Activated CD8-positive, alpha-beta memory T cell treated with anti-CD3 and anti-CD28 coated beads, Interleukin-2, amount 50 U/mL, for 24 hours (primary cell): Measurements from ENCODE around the gene SLC22A3.
"Not testable (repeated sequence)": the region's sequence is repeated elsewhere in the genome, so short reads cannot be mapped to it uniquely, and the experiment has no call there.

Experiments
- DNase-seq: peaks from one replicate; pipeline ENCODE4 v3.0.0-alpha.2; 2020; ENCODE audit errors: extremely low read depth

Gene SLC22A3

DNA sequence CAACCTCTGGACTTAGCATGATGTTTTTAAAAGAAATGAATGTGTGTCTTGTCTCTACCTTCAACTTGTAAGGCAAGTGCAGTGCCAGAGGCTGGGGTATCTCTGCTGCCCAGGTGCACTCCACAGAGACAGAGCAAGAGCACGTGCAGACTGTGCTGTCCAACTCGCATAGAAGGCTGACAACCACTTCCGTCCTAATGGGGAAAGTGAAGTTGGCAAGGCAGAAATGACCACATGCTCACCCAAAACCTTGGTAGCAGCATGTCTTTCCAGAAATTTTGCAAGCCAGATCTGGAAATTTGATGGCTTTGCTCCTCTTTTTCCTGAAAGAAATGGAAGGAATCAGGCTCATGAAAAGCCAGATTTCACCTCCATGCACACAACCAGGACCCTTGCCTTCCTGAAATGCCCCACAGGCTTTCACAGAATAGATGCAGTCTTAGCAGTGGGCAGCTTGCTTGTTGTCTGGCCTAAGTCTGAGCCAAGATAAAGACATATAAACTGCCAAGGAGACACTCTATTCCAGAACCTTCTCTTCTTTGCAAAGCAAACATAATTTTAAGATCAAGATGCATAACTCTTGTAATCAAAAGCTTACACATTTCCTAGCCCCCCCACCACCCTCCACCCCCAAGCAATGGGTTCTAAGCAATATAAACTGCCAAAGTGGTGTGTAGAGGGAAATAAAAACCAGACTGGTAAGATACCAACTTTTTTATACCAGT is 26.8 kb downstream of the SLC22A3 start:
- no peak for DNase-seq

DNA sequence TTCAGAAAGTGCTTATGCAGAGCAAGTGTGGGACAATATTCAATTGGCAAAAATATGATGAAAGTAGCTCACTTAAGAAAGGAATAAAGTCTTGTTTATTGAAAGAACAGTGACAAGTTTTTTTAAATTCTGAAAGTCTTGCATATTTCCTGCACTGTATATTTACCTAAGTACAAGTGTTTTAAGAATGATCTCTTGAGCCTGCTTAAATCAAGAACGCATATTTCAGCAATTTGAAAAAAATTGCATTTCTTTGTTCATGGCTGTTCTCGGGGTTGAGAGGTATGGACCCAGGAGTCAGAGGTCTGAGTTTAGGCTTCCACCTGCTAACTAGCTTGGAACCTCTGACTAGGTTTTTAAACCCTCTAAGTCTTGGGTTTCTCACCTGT is 27.4 kb downstream of the SLC22A3 start:
- no peak for DNase-seq

DNA sequence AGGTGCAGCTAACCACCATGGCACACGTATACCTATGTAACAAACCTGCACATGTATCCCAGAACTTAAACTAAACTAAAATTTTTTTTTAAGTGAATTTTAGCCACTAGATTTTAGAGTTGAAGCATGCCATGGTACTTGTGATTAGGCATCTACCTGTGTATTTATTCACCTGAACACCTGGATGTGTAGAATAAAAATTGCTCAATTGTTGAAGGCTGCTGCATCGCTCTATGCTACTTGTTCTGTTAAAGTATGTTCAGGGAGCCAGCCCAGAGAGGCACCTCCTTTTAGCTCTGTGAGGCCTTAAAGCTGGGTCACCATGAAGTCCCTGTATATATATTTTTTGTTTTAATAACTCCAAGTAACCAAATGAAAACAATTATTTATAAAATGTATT is 28.3 kb downstream of the SLC22A3 start:
- DNase-seq: no peak

DNA sequence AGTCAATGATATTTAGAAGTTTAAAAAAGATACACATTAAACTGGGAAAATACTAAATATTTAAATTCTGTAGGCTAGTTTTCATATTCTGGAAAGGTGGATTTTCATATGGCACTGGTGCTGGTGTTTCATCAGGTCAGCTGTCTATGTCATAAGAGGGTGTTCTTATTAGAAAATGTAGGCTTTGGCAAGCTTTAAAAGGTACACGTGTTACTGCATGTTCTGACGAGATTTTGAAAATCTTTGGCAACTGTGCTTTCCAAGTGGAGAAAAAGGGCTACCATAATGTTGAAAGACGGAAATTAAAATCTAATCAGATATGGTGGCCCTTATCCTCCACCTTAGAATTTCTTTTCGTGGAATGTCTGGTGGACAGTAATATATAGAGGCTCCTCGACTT is 30.0 kb downstream of the SLC22A3 start:
- DNase-seq: no peak

- DNase-seq: no peak
These were observed 30.7 kb downstream of the SLC22A3 start for GRCh38 chr6:160378882-160379281.

- no peak for DNase-seq
These were observed 31.3 kb downstream of the SLC22A3 start for GRCh38 chr6:160379466-160379865.

DNA sequence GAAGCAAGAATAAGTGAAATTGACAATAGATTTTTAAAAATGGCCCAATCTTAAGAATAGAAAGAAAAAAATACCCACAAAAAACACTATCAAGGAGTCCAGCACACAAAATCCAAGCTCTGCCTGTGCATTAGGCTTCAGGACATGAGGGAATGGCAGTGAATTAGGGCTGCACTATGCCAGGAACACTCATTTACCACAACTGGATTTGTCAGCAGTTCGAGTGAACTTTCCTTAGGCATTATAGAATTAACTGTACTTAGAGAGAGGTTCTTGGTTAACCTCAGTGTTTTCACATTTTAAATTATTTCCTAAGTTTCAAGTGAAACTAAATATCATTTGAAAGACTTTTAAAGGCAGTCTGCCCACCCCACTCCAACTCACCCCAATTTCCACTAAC is 34.8 kb downstream of the SLC22A3 start:
- no peak for DNase-seq

DNA sequence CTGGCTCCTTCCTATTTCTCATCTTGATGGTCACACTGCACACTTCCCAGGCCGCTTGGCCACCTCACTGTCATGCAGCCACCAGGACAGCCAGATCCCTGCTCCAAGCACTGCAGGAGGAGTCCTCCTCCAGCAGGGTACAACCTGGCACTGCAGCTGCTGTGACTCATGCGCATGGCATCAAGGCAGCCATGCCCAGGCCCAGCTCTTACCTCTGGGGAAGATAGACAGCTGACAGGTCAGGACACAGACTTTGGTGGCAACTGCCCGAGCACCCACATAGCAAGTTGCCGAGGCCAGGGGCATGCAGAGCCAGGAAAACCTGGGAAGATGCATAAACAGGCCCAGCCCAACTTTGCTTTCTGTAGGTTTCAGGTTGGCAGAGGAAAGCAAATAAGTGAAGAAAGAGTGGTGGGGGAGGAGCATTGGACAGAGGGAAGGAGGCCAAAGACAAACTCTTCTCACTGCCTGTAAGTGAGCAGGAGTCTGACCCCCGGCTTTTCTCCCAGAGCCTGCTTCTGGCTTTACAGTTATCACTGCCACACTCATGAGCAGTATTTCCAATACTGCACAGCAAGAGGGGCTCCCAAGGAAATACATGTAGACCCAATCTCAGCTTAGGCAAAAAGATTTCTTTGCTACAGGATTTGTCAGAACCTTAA is 38.8 kb downstream of the SLC22A3 start:
- DNase-seq: no peak

DNA sequence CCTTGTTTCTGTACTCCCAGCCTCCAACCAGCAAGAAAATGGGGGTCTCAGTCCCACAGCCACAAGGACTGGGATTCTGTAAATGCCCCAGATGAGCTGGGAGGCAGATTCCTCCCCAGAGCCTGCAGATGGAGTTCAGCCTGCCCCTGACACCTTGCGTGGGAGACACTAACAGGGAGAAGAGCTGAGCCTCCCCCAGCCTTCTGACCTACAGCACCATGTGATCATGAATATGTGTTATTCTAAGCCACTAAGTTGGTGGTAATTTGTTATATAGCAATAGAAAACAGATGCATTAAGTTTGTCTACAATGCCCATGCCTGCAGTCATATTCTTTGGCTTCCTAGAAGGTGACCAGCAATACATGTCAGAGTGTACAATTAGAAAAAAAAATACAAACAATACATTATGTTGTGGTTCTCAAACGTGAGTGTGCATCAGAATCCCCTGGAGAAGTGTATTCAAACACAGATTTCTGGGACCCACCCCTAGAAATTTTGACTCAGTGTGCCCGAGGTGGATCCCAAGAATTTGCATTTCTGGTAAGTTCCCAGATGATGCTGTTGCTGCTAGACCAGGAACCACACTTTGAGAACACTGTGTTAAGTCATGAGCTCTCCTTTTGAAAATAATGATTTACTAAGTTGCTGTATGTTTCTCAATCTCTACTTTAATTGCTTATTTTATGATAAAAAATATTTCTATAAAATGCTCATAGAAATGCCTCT is 39.9 kb downstream of the SLC22A3 start:
- no peak for DNase-seq

GRCh38 chr6:160388922-160389321 is 40.7 kb downstream of the SLC22A3 start:
- DNase-seq: no peak

- DNase-seq: no peak
These were observed 43.4 kb downstream of the SLC22A3 start for GRCh38 chr6:160391419-160392116.

DNA sequence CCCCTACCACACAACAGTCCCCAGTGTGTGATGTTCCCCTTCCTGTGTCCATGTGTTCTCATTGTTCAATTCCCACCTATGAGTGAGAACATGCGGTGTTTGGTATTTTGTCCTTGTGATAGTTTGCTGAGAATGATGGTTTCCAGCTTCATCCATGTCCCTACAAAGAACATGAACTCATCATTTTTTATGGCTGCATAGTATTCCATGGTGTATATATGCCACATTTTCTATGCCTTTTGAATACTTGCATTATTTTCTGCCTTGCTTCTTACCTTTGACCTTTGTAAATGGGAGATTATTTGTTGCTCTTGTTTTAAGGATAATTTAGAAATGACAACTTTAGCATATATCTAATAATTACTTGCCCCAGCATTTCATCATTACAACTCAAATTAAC is 45.3 kb downstream of the SLC22A3 start:
- DNase-seq: not testable (repeated sequence)

- DNase-seq: no peak
These were observed 45.9 kb downstream of the SLC22A3 start for GRCh38 chr6:160393891-160394653.

GRCh38 chr6:160394654-160395035 is 46.5 kb downstream of the SLC22A3 start:
- no peak for DNase-seq

- DNase-seq: no peak
These were observed 47.0 kb downstream of the SLC22A3 start for GRCh38 chr6:160395187-160395586.

DNA sequence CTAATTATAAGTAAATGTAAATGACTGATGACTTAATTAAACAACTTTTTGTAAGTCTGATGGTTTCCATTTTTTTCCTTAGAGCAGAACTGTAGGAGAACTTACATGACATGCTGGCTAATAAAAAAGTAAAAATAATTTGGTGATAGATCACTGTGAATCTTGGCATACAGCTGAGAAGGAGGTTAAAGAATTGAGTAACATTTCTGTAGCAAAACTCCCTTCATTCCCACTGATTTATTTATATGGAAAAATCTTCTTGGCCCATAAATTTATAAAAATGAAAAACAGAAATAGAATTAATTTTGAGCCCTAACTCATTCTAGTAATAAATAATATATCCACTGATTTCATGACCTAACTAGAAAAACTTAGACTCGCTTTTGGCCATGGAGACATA is 48.1 kb downstream of the SLC22A3 start:
- no peak for DNase-seq

DNA sequence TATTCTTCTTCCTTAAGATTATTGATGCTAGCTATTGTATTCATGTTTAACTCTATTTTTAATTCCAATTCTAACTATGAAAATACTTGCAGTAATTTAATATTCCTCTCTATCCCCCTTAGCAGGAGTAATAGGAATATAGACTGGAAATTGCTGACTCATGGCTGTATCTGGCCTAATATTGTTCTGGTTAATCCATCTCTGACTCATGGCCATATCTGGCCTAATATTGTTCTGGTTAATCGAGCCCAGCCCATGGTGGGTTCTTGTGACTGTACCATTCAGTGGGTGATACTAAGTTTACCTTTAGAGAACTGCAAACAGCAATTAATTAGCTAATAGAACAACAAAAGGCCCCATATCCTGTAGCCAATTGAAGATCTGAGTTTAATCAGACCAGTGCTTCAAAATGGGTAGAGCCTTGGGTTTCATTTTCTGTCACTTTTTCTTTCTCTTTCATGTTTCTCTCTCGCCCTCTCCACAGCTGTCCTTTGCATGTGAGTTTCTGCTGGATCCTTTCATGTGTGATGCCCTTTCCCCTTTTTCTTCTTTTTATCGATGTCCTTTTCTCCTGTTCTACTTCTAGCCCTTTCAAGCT is 50.6 kb downstream of the SLC22A3 start:
- no peak for DNase-seq

DNA sequence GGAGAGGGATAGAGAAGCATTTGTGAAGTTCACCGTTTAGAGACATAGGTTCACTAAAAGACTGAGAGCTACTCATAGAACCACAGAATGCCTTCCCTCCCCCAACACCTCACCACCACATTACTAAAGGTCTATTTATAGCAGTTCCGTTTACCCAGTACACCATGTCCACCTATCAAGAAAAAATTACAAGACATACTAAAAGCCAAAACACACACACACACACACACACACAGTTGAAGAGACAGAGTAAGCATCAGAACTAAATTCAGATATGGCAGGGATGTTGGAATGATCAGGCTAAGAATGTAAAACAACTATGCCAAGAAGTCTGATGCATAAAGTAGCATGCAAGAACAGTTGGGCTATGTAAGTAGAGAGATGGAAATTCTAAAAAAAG is 52.3 kb downstream of the SLC22A3 start:
- no peak for DNase-seq

DNA sequence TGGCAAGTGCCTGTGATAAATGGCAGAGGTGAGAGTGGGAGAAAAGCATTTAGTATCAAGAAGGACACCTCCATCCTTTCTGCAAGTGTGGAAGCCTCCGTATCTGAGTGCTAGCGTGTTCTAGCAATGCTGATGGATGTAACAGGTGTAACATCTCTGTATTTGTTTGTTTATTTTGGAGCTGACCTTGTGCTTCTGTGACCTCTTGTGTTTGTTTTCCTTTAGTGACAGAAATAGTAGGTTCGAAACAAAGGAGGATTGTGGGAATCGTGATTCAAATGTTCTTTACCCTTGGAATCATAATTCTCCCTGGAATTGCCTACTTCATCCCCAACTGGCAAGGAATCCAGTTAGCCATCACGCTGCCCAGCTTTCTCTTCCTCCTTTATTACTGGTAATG is 60.4 kb downstream of the SLC22A3 start:
- no peak for DNase-seq

- DNase-seq: no peak
These were observed 64.8 kb downstream of the SLC22A3 start for GRCh38 chr6:160412993-160413392.

- no peak for DNase-seq
These were observed 69.0 kb downstream of the SLC22A3 start for GRCh38 chr6:160417146-160417545.
